ENCODE results near the gene BBS10. TPM values are rescaled to one million over a fixed set of nuclear protein-coding genes. Genes with fewer than 3 reads are reported as not detected.

BBS10 gene
- total RNA-seq, 2 donors from 2014 or later: 3.1 to 4.6 TPM

- Mint-ChIP-seq H3K27ac (no peak overlapping the region), H3K9me3 (no peaks in the 10 kb centered on the region), H3K4me3 (no peak overlapping the region), H3K27me3 (peaks cover 18 to 34% of the 10 kb centered on the region in 2 donors), H3K4me1 (ENCODE audit: low read depth in 2 of 2) (no peaks in the 10 kb centered on the region), H3K36me3 (no peaks in the 10 kb centered on the region)
- no peak for ATAC-seq
- DNase-seq (ENCODE audit: low spot score): no peak
Observed at GRCh38 chr12:76316468-76316867, 31.7 kb downstream of the BBS10 start.

- H3K27me3 Mint-ChIP-seq: peaks cover 18 to 32% of the 10 kb centered on the region in 2 donors
- H3K36me3 Mint-ChIP-seq: no peaks in the 10 kb centered on the region
- H3K9me3 Mint-ChIP-seq: no peaks in the 10 kb centered on the region
- H3K27ac Mint-ChIP-seq: no peak overlapping the region
- ATAC-seq: no peak
- H3K4me3 Mint-ChIP-seq: no peak overlapping the region
- no peak for DNase-seq (ENCODE audit: low spot score)
- no peaks in the 10 kb centered on the region for H3K4me1 Mint-ChIP-seq (ENCODE audit: low read depth in 2 of 2)
Observed at GRCh38 chr12:76313299-76313698, 34.9 kb downstream of the BBS10 start.

- H3K9me3 Mint-ChIP-seq: no peaks in the 10 kb centered on the region
- H3K4me1 Mint-ChIP-seq (ENCODE audit: low read depth in 2 of 2): no peaks in the 10 kb centered on the region
- no peak overlapping the region for H3K4me3 Mint-ChIP-seq
- no peaks in the 10 kb centered on the region for H3K36me3 Mint-ChIP-seq
- peaks cover 24 to 38% of the 10 kb centered on the region in 2 donors for H3K27me3 Mint-ChIP-seq
- no peak for ATAC-seq
- no peak overlapping the region for H3K27ac Mint-ChIP-seq
- DNase-seq (ENCODE audit: low spot score): no peak
Observed at GRCh38 chr12:76312315-76312714, 35.9 kb downstream of the BBS10 start.

- Mint-ChIP-seq H3K27ac (no peak overlapping the region), H3K27me3 (peaks cover 27 to 44% of the 10 kb centered on the region in 2 donors), H3K36me3 (no peaks in the 10 kb centered on the region), H3K4me3 (no peak overlapping the region), H3K4me1 (ENCODE audit: low read depth in 2 of 2) (no peaks in the 10 kb centered on the region), H3K9me3 (no peaks in the 10 kb centered on the region)
- no peak for DNase-seq (ENCODE audit: low spot score)
- ATAC-seq: no peak
Observed at GRCh38 chr12:76311796-76312195, 36.4 kb downstream of the BBS10 start.

GRCh38 chr12:76310110-76310509 is 38.1 kb downstream of the BBS10 start:
- Mint-ChIP-seq H3K27ac (no peak overlapping the region), H3K36me3 (no peaks in the 10 kb centered on the region), H3K4me1 (ENCODE audit: low read depth in 2 of 2) (no peaks in the 10 kb centered on the region), H3K9me3 (no peaks in the 10 kb centered on the region), H3K27me3 (peaks cover 23 to 39% of the 10 kb centered on the region in 2 donors), H3K4me3 (no peak overlapping the region)
- DNase-seq (ENCODE audit: low spot score) (no peak), ATAC-seq (no peak)

- H3K27me3 Mint-ChIP-seq: peaks cover 22 to 37% of the 10 kb centered on the region in 2 donors
- DNase-seq (ENCODE audit: low spot score) (no peak), ATAC-seq (no peak)
- no peak overlapping the region for H3K4me3 Mint-ChIP-seq
- H3K4me1 Mint-ChIP-seq (ENCODE audit: low read depth in 2 of 2): peaks cover 0 to 3% of the 10 kb centered on the region in 2 donors
- H3K36me3 Mint-ChIP-seq: no peaks in the 10 kb centered on the region
- H3K27ac Mint-ChIP-seq: no peak overlapping the region
- no peaks in the 10 kb centered on the region for H3K9me3 Mint-ChIP-seq
Observed at GRCh38 chr12:76308866-76309265, 39.3 kb downstream of the BBS10 start.

- Mint-ChIP-seq H3K9me3 (no peaks in the 10 kb centered on the region), H3K27ac (no peak overlapping the region), H3K36me3 (no peaks in the 10 kb centered on the region), H3K4me3 (no peak overlapping the region), H3K27me3 (peaks cover 19 to 43% of the 10 kb centered on the region in 2 donors), H3K4me1 (ENCODE audit: low read depth in 2 of 2) (peaks cover 5 to 8% of the 10 kb centered on the region in 2 donors)
- no peak for DNase-seq (ENCODE audit: low spot score)
- ATAC-seq: no peak
Observed at GRCh38 chr12:76307083-76307482, 41.1 kb downstream of the BBS10 start.

DNA sequence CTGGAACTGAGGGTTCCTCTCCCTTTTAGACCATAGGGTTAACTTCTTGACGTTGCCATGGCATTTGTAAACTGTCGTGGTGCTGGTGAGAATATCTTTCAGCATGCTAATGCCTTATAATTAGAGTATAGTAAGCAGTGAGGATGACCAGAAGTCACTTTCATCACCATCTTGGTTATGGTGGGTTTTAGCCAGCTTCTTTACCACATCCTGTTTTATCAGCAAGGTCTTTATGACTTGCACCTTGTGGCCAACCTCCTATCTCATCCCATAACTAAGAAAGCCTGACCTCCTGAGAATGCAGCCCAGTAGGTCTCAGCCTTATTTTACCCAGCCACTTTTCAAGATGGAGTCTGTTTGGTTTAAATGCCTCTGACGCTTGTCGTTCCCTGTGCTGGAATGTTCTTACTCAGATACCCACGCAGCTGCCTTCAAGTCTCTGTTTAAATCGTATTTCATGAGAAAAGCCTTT is 44.2 kb downstream of the BBS10 start:
- H3K27me3 Mint-ChIP-seq: peaks cover 22 to 32% of the 10 kb centered on the region in 2 donors
- no peaks in the 10 kb centered on the region for H3K9me3 Mint-ChIP-seq
- no peak overlapping the region for H3K27ac Mint-ChIP-seq
- no peak overlapping the region for H3K4me3 Mint-ChIP-seq
- no peaks in the 10 kb centered on the region for H3K36me3 Mint-ChIP-seq
- H3K4me1 Mint-ChIP-seq (ENCODE audit: low read depth in 2 of 2): peaks cover 5 to 8% of the 10 kb centered on the region in 2 donors
- DNase-seq (ENCODE audit: low spot score) (no peak), ATAC-seq (peak; percentile 54 to 68)

DNA sequence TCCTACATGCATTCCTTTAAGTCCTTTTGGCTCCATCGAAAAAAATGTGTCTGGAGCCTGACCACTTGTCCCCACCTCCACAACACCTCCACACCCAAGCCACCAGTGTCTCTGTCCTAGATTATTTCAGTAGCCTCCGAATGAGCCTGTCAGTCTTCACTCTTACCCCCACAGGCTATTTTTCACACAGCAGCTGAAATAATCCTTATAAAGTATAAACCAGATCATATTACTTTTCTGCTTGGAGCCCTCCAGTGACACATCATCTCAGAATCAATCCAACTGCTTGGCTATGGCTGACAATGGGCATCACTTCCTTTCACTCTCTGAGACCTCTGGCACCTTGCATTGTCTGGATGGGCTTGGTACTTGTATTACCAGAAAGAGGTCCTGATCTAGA is 44.9 kb downstream of the BBS10 start:
- ATAC-seq (no peak), DNase-seq (ENCODE audit: low spot score) (no peak)
- no peaks in the 10 kb centered on the region for H3K9me3 Mint-ChIP-seq
- peaks cover 5 to 8% of the 10 kb centered on the region in 2 donors for H3K4me1 Mint-ChIP-seq (ENCODE audit: low read depth in 2 of 2)
- H3K4me3 Mint-ChIP-seq: no peak overlapping the region
- H3K27me3 Mint-ChIP-seq: peaks cover 22 to 32% of the 10 kb centered on the region in 2 donors
- H3K27ac Mint-ChIP-seq: peak overlapping the region in 1 of 2 donors; percentile 20
- no peaks in the 10 kb centered on the region for H3K36me3 Mint-ChIP-seq

GRCh38 chr12:76300297-76300665 is 47.9 kb downstream of the BBS10 start:
- H3K4me3 Mint-ChIP-seq: no peak overlapping the region
- ATAC-seq (no peak), DNase-seq (ENCODE audit: low spot score) (no peak)
- no peaks in the 10 kb centered on the region for H3K9me3 Mint-ChIP-seq
- peaks cover 5 to 8% of the 10 kb centered on the region in 2 donors for H3K4me1 Mint-ChIP-seq (ENCODE audit: low read depth in 2 of 2)
- H3K27ac Mint-ChIP-seq: no peak overlapping the region
- no peaks in the 10 kb centered on the region for H3K36me3 Mint-ChIP-seq
- peaks cover 6 to 12% of the 10 kb centered on the region in 2 donors for H3K27me3 Mint-ChIP-seq

- Mint-ChIP-seq H3K27me3 (peaks cover 6 to 12% of the 10 kb centered on the region in 2 donors), H3K4me1 (ENCODE audit: low read depth in 2 of 2) (peaks cover 5 to 8% of the 10 kb centered on the region in 2 donors), H3K4me3 (no peak overlapping the region), H3K9me3 (no peaks in the 10 kb centered on the region), H3K27ac (no peak overlapping the region), H3K36me3 (no peaks in the 10 kb centered on the region)
- DNase-seq (ENCODE audit: low spot score): no peak
- ATAC-seq: no peak
Observed at GRCh38 chr12:76299536-76300296, 48.5 kb downstream of the BBS10 start.

Other genes with a start within 250 kb of the BBS10 start
- gene OSBPL8, start 211.4 kb upstream of the BBS10 start, total RNA-seq: 100 to 1,000 TPM in 1 of 2 donors, 10 to 100 TPM in 1; 99.0 to 105 TPM